NCI-H774 (cell line): ENCODE measurements around the gene TNFSF13.

Experiments used
- DNase-seq: peaks from one replicate; lab custom pipeline; 2025; lab: John Stamatoyannopoulos, UW

The TNFSF13 gene

GRCh38 chr17:7558544-7559319 lies at the start of gene TNFSF13:
Gene TNFSF13, plus strand, starts transcription at chr17:7558750. Its CDS starts 290 bp downstream, at chr17:7559040.
- DNase-seq: no peak

GRCh38 chr17:7508846-7509245 lies 49.7 kb upstream of the TNFSF13 start:
- no peak for DNase-seq

- no peak for DNase-seq
These were observed 48.6 kb upstream of the TNFSF13 start for GRCh38 chr17:7509937-7510336.

- DNase-seq: no peak
These were observed 47.4 kb upstream of the TNFSF13 start for GRCh38 chr17:7511108-7511507.

GRCh38 chr17:7512105-7512504 lies 46.4 kb upstream of the TNFSF13 start:
- DNase-seq: no peak

- DNase-seq: no peak
These were observed 45.6 kb upstream of the TNFSF13 start for GRCh38 chr17:7512824-7513540.

- DNase-seq: no peak
These were observed 44.6 kb upstream of the TNFSF13 start for GRCh38 chr17:7513850-7514419.

GRCh38 chr17:7515911-7516610 lies 42.5 kb upstream of the TNFSF13 start:
- no peak for DNase-seq

- no peak for DNase-seq
These were observed 35.5 kb upstream of the TNFSF13 start for GRCh38 chr17:7523033-7523432.

GRCh38 chr17:7528842-7529241 lies 29.7 kb upstream of the TNFSF13 start:
- no peak for DNase-seq

GRCh38 chr17:7530023-7530900 lies 28.3 kb upstream of the TNFSF13 start:
- DNase-seq: no peak

GRCh38 chr17:7538050-7538449 lies 20.5 kb upstream of the TNFSF13 start:
- no peak for DNase-seq

- no peak for DNase-seq
These were observed 19.5 kb upstream of the TNFSF13 start for GRCh38 chr17:7538891-7539545.

- DNase-seq: no peak
These were observed 17.4 kb upstream of the TNFSF13 start for GRCh38 chr17:7541074-7541621.

GRCh38 chr17:7544911-7545310 lies 13.6 kb upstream of the TNFSF13 start:
- DNase-seq: no peak

GRCh38 chr17:7548585-7549400 lies 9.8 kb upstream of the TNFSF13 start, which contains the start of gene TNFSF12:
Gene TNFSF12, plus strand, starts transcription at chr17:7549058. Its CDS starts 96 bp downstream, at chr17:7549154.
- no peak for DNase-seq

- no peak for DNase-seq
These were observed 9.0 kb upstream of the TNFSF13 start for GRCh38 chr17:7549401-7550055.

- no peak for DNase-seq
These were observed 8.2 kb upstream of the TNFSF13 start for GRCh38 chr17:7550344-7550743.

- DNase-seq: no peak
These were observed 7.2 kb upstream of the TNFSF13 start for GRCh38 chr17:7551396-7551795.
